Activated CD4-positive, alpha-beta memory T cell treated with anti-CD3 and anti-CD28 coated beads for 36 hours (primary cell): ENCODE data around the gene KCNK15. TPM values are rescaled to one million over a fixed set of nuclear protein-coding genes. Genes with fewer than 3 reads are reported as not detected.

Experiments
- CTCF ChIA-PET: fragments of 350-600 bp; sonication (Branson Sonifier 250); formaldehyde crosslinking; loops from one replicate; lab custom pipeline; 2021; ENCODE audit warnings: antibody characterized with exemption, inconsistent platforms; lab: Charles Lee
- POLR2A ChIA-PET: fragments of 350-600 bp; sonication (Branson Sonifier 250); formaldehyde crosslinking; loops from one replicate; lab custom pipeline; 2021; ENCODE audit warnings: antibody characterized with exemption; lab: Charles Lee
- DNase-seq: peaks from one replicate; pipeline ENCODE4 v3.0.0-alpha.2; 2020
- H3K27ac Mint-ChIP-seq: one replicate; pipeline ENCODE4 v1.8.0; 2021; ENCODE audit warnings: mixed read lengths
- H3K27me3 Mint-ChIP-seq: one replicate; pipeline ENCODE4 v1.8.0; 2021; ENCODE audit warnings: mixed read lengths
- H3K36me3 Mint-ChIP-seq: one replicate; pipeline ENCODE4 v1.8.0; 2021; ENCODE audit warnings: mixed read lengths
- H3K4me1 Mint-ChIP-seq: one replicate; pipeline ENCODE4 v1.8.0; 2021; ENCODE audit warnings: low read depth, mixed read lengths
- H3K4me3 Mint-ChIP-seq: one replicate; pipeline ENCODE4 v1.8.0; 2021; ENCODE audit warnings: mild to moderate bottlenecking, mixed read lengths
- H3K9me3 Mint-ChIP-seq: one replicate; pipeline ENCODE4 v1.8.0; 2021; ENCODE audit warnings: mixed read lengths
- intact Hi-C: fragments of 100-400 bp; cut with micrococcal nuclease; formaldehyde crosslinking; loops from one replicate; pipeline ENCODE4 v1.15.1; 2023
- total RNA-seq, 2 experiments: library from RNA; stranded (reverse); gene quantifications; one replicate each; pipeline ENCODE4 v1.2.3, GENCODE V29; 2021

KCNK15 gene
- total RNA-seq, 2 experiments from 2014 or later = 0.71 to 0.77 TPM

DNA sequence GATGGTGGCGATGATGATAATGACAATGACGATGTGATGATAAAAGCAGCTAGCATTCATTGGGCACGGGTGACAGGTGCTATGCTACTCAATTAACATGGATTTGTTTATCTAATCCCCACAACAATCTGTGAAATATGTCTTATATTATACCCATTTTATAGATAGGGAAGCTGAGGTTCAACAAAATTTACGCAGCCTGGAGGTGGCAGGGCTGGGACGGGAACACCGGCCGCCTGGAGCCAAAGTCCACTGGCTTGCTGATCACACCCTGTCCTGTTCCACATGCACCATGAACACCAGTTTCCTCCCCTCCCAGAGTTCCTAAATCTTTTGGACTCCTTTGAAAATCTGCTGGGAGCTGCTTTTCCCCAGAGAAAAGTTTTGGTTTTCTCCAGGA lies 41.6 kb downstream of the KCNK15 start:
- intact Hi-C loops = no loop called here
- peaks cover 14% of the 10 kb centered on the region for H3K27me3 Mint-ChIP-seq
- no peaks in the 10 kb centered on the region for H3K9me3 Mint-ChIP-seq
- H3K4me1 Mint-ChIP-seq = no peaks in the 10 kb centered on the region
- H3K27ac Mint-ChIP-seq = no peak overlapping the region
- H3K4me3 Mint-ChIP-seq = no peak overlapping the region
- no peak for DNase-seq
- ChIA-PET CTCF (interaction anchor here (1.0 kb wide), 1 partner anchor 80 kb away, joined by 3 read pairs; no protein-coding TSS in a partner anchor), POLR2A (no interaction called here)
- no peaks in the 10 kb centered on the region for H3K36me3 Mint-ChIP-seq

DNA sequence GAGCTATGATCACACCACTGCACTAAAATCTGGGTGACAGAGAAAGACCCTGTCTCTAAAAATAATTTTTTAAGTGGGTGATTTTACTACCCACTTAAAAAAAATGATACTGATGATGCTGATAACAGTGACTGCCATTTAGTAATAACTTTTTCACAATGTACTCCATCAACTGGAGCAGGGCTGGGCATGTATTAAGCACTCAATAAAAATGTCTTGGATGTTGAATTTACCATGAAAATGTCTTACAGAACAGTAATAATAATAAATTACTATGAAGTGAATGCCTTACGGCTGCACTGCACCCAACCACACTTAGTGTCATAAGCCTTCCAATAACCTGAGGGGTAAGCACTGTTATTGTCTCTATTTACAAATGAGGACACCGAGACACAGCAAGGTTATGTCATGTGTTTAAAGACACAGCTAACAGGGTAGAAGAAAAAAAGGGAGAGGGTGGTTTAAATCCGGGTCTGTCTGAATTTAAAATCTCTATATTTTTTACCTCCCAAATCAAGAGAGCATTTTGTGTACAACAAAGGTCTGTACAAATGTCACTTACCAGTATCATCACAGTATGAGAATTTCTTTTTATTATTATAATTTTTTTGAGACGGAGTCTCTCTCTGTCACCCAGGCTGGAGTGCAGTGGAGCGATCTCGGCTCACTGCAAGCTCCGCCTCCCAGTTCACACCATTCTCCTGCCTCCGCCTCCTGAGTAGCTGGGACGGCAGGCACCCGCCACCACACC lies 43.2 kb downstream of the KCNK15 start:
- Mint-ChIP-seq H3K4me3 (no peak overlapping the region), H3K27me3 (peaks cover 14% of the 10 kb centered on the region), H3K27ac (no peak overlapping the region), H3K4me1 (no peaks in the 10 kb centered on the region), H3K36me3 (no peaks in the 10 kb centered on the region), H3K9me3 (no peaks in the 10 kb centered on the region)
- ChIA-PET CTCF (no interaction called here), POLR2A (no interaction called here)
- intact Hi-C loops = no loop called here
- DNase-seq = no peak

DNA sequence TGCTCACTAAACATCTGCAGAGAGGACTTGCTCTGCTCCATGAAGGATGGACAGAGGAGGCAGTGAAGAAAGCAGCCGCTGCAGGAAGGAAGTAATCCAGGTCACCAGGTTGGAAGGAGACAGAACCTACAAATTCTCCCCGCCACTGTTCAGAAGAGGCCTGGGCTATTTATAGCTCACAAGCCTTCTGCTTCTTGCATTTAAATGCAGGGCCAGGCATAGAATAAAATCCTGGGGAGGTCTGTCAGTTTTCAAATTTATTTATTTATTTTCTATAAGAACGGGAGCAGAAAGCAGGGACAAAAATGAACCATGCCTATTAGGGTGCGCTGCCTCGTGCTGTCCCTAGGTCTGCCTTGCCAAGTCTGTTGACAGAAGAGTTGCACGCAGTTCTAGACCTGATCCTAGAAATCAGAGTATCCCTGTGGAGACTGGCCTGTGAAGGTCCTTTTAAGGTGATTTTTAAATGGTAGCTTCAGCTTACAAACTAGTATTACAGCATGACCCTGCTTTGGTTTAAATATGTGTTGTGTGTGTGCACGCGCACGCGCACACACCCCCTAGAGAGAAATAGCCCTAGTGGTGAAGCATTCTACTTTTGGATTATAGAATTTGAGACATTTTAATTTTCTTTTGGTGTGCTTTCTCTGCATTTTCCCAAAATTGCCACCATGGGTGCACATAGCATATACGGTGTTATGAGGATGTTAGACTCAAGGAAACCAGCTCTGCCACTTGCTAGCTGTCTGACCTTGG lies 45.2 kb downstream of the KCNK15 start:
- no peak for DNase-seq
- peaks cover 14% of the 10 kb centered on the region for H3K27me3 Mint-ChIP-seq
- intact Hi-C loops = no loop called here
- H3K4me1 Mint-ChIP-seq = no peaks in the 10 kb centered on the region
- H3K27ac Mint-ChIP-seq = no peak overlapping the region
- ChIA-PET POLR2A (no interaction called here), CTCF (no interaction called here)
- H3K4me3 Mint-ChIP-seq = no peak overlapping the region
- H3K36me3 Mint-ChIP-seq = no peaks in the 10 kb centered on the region
- H3K9me3 Mint-ChIP-seq = no peaks in the 10 kb centered on the region

DNA sequence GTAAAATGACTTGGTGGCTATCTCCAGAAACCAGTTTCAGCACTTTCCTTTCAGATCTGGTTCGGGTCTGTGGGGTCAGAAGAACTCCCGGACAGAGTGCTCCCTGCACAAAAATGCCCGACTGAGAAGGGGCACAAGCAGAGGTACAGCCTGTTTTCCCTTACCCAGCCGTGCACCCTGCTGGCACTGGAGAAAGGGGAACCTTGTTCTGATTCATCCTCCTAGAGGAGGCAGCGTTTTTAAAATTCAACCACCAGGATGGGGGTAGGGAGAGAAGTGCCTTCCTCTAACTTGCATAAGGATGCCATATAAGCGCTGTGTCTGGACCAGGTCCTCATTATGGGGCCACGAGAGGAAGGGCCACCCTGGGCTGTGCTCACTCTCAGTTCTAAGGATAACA lies 47.1 kb downstream of the KCNK15 start:
- ChIA-PET CTCF (no interaction called here), POLR2A (no interaction called here)
- intact Hi-C loops = no loop called here
- Mint-ChIP-seq H3K27me3 (peaks cover 7% of the 10 kb centered on the region), H3K4me1 (no peaks in the 10 kb centered on the region), H3K36me3 (no peaks in the 10 kb centered on the region), H3K27ac (no peak overlapping the region), H3K9me3 (no peaks in the 10 kb centered on the region), H3K4me3 (no peak overlapping the region)
- no peak for DNase-seq

DNA sequence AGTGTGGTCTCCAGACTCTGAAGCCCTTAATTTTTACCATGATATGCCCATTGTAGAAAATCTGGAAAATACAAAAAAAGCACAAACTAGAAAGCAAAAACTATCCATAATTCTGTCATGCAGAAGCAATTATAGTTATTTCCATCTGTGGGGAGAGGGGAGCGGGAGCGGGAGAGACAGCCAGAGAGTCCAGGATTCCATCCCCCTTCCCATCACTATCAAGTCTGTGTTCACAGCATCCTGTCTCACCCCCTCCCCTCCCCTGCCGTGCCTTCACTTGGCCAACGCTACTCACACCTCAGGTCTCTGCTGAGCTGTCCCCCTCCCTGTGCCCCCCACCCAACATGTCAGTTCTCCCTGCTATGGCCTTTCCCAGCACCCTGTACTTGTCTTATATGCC lies 50.2 kb downstream of the KCNK15 start:
- ChIA-PET POLR2A (no interaction called here), CTCF (no interaction called here)
- peaks cover 4% of the 10 kb centered on the region for H3K27me3 Mint-ChIP-seq
- H3K36me3 Mint-ChIP-seq = no peaks in the 10 kb centered on the region
- intact Hi-C loops = no loop called here
- H3K27ac Mint-ChIP-seq = no peak overlapping the region
- no peak overlapping the region for H3K4me3 Mint-ChIP-seq
- H3K4me1 Mint-ChIP-seq = no peaks in the 10 kb centered on the region
- DNase-seq = no peak
- H3K9me3 Mint-ChIP-seq = no peaks in the 10 kb centered on the region

DNA sequence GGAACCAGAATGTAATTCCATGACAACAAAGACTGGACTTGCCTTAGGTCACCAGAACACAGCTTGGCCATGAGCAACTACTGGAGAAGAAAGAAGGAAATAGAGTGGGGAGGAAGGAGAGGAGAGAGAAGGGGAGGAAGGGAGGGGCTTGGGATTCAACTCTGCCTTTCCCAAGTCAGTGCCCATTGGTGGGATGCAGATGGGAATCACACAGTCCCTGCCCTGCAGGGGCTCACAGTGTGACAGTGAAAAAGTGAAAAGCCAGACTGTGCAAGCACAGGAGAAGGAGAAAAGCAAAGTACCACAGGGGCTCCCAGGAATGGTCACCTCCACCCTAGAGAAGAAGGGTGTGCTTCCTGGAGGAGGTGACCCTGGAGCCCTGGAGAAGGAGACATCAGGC lies 50.6 kb downstream of the KCNK15 start:
- H3K27ac Mint-ChIP-seq = no peak overlapping the region
- H3K4me1 Mint-ChIP-seq = no peaks in the 10 kb centered on the region
- POLR2A ChIA-PET = no interaction called here
- DNase-seq = no peak
- H3K27me3 Mint-ChIP-seq = peaks cover 4% of the 10 kb centered on the region
- CTCF ChIA-PET = no interaction called here
- intact Hi-C loops = no loop called here
- no peak overlapping the region for H3K4me3 Mint-ChIP-seq
- no peaks in the 10 kb centered on the region for H3K9me3 Mint-ChIP-seq
- no peaks in the 10 kb centered on the region for H3K36me3 Mint-ChIP-seq

DNA sequence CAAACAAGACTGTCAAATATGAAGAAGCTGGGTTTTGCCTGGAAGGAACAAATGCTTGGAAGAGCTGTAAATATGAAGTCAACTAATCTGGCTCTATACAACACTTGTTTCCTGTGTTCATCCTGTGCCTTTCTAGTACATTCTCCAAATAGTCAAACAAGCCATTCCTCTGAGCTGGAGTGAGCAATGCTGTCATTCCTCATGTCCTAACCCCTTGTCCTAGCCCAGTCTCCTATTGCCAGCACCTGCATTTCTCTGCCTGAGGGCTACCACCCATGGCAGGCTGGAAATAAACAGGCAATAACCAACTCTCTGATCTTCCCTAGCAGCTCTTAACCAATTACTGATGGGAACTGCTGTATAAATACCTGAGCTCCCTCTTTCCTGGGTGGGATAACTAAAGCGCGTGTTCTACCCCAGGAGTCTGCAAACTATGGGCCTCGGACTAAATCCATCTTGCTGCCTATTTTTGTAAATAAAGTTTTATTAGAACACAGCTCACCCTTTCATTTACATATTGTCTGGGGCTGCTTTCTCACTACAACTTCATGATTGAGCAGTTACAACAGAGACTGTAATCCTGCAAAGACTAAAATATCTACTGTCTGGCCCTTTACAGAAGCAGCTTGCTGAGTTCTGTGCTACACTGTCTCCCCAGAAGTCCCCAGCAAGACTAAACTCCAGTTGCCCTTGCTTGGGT lies 51.2 kb downstream of the KCNK15 start:
- POLR2A ChIA-PET = no interaction called here
- Mint-ChIP-seq H3K27ac (no peak overlapping the region), H3K27me3 (peaks cover 2% of the 10 kb centered on the region), H3K4me3 (no peak overlapping the region), H3K36me3 (no peaks in the 10 kb centered on the region), H3K4me1 (no peaks in the 10 kb centered on the region), H3K9me3 (no peaks in the 10 kb centered on the region)
- CTCF ChIA-PET = no interaction called here
- no peak for DNase-seq
- intact Hi-C loops = no loop called here

DNA sequence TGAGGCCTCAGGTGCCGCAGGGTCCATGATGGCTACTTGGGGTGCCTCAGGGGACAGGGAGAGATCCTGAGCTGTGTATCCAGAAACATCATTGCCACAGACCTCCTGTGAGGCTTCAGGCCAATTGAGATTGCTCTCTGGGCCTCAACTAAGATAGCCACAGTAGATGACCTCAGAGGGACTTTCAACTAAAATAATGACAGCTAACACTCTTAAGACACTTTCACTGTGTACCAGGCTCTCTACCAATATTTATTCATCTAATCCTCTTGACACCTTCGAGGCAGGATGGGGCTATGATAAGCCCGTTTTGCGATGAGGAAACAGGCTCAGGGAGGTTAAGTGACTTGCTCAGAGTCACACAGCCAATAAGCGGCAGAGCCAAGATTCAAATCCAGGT lies 54.0 kb downstream of the KCNK15 start:
- Mint-ChIP-seq H3K27ac (no peak overlapping the region), H3K4me1 (no peaks in the 10 kb centered on the region), H3K4me3 (no peak overlapping the region), H3K27me3 (peaks cover 2% of the 10 kb centered on the region), H3K36me3 (no peaks in the 10 kb centered on the region), H3K9me3 (no peaks in the 10 kb centered on the region)
- no peak for DNase-seq
- POLR2A ChIA-PET = no interaction called here
- intact Hi-C loops = loop anchor here (10.0 kb wide), 1 partner anchor 65 kb away; no protein-coding TSS in a partner anchor
- CTCF ChIA-PET = interaction anchor here (0.8 to 1.6 kb wide), 3 partner anchors 14 to 67 kb away, joined by 3 to 5 read pairs (median 4); no protein-coding TSS in a partner anchor

DNA sequence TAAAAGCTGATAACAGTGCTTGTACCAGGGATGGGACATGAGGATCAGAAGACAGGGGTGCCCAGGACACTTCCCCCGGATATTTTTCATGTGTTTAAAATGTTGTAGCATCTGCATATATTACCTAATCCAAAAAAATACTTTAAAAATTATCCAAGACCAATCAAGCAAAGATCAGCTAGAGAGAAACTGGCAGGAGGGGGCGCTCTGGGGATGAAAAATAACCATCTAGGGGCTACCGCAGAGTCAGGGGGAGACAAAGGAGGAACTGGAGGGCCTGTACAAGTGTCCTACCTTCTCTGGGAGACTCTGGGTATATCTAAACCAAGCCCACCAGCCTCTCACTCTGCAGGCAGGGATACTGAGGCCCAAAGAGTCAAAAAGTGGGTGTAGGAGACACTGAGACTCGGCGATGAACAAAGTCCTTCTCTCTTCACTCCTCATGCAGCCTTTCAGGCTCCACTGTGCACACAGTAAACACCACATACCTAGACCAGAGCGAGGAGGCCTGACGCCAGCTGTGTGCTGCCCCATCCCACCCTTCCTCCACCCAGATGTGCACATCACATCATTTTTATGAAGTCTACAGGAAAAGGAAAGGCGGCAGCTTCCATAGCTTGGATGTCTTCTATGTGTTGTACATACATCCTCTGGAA lies 54.9 kb downstream of the KCNK15 start:
- peaks cover 2% of the 10 kb centered on the region for H3K27me3 Mint-ChIP-seq

More for the DNA sequence above, 54.9 kb downstream of the KCNK15 start:
- Mint-ChIP-seq H3K4me1 (no peaks in the 10 kb centered on the region), H3K27ac (no peak overlapping the region), H3K36me3 (no peaks in the 10 kb centered on the region), H3K4me3 (no peak overlapping the region), H3K9me3 (no peaks in the 10 kb centered on the region)
- DNase-seq = no peak
- ChIA-PET POLR2A (no interaction called here), CTCF (interaction anchor here (0.8 to 1.6 kb wide), 4 partner anchors 15 to 68 kb away, joined by 3 to 5 read pairs (median 4); no protein-coding TSS in a partner anchor)
- intact Hi-C loops = loop anchor here (10.0 kb wide), 1 partner anchor 64 kb away; no protein-coding TSS in a partner anchor
